Measurements from ENCODE around the gene UGT1A3. TPM values are rescaled to one million over a fixed set of nuclear protein-coding genes. Genes with fewer than 3 reads are reported as not detected.

The UGT1A3 gene
- total and polyA plus RNA-seq, 4 donors, result 7.0 to 61.6 (median 18.2) TPM; not detected in 1

GRCh38 chr2:233702238-233702637 lies 26.6 kb upstream of the UGT1A3 start:
- H3K9ac ChIP-seq (ENCODE audit: low read depth in 1 of 2, low read length in 2 of 2), result no peak overlapping the region
- DNase-seq (ENCODE audit: low spot score), result no peak
- H3K27me3 ChIP-seq (ENCODE audit: control insufficient read depth in 4 of 4, insufficient read depth in 4 of 4, low read length in 3 of 4), result no peaks in the 10 kb centered on the region
- H3K36me3 ChIP-seq (ENCODE audit: control insufficient read depth in 4 of 4, insufficient read depth in 3 of 4, low read depth in 1 of 4, low read length in 3 of 4), result no peaks in the 10 kb centered on the region
- H3K4me3 ChIP-seq (ENCODE audit: low read depth in 1 of 3, low read length in 3 of 3), result no peak overlapping the region
- H3K4me1 ChIP-seq (ENCODE audit: control insufficient read depth in 4 of 4, insufficient read depth in 4 of 4, low read length in 3 of 4), result peaks cover 19 to 54% (median 32%) of the 10 kb centered on the region in 4 donors
- TF ChIP-seq RXRA (IDR thresholded peaks at IDR 0.05), result no peak
- no peak for TF ChIP-seq NR2F2 (IDR thresholded peaks at IDR 0.05)
- no peak for TF ChIP-seq CTCF (IDR thresholded peaks at IDR 0.05; ENCODE audit: low read depth, low read length, missing input control)
- no peak for TF ChIP-seq ZBTB33 (IDR thresholded peaks at IDR 0.05)
- no peak for TF ChIP-seq HNF4A (conservative IDR thresholded peaks at IDR 0.05)
- no peak for TF ChIP-seq GABPA (IDR thresholded peaks at IDR 0.05 in 1 of 2, conservative IDR thresholded peaks at IDR 0.05 in 1 of 2)
- TF ChIP-seq EGR1 (IDR thresholded peaks at IDR 0.05; ENCODE audit: low read depth in 2 of 2), result no peak
- no peak for TF ChIP-seq YY1 (IDR thresholded peaks at IDR 0.05)
- TF ChIP-seq ATF3 (IDR thresholded peaks at IDR 0.05), result no peak
- TF ChIP-seq HNF4G (IDR thresholded peaks at IDR 0.05), result no peak
- no peak overlapping the region for H3K27ac ChIP-seq (ENCODE audit: low read depth in 1 of 2, low read length in 2 of 2)
- no peaks in the 10 kb centered on the region for H3K9me3 ChIP-seq (ENCODE audit: control insufficient read depth in 4 of 4, low read length in 3 of 4)
- 39% methylated on average over 3 of the region's 3 CpGs for WGBS

- Histone ChIP-seq H3K9ac (ENCODE audit: low read depth in 1 of 2, low read length in 2 of 2) (peak overlapping the region in 1 of 2 donors; percentile 16), H3K4me1 (ENCODE audit: control insufficient read depth in 4 of 4, insufficient read depth in 4 of 4, low read length in 3 of 4) (peaks cover 18 to 34% (median 24%) of the 10 kb centered on the region in 4 donors), H3K27me3 (ENCODE audit: control insufficient read depth in 4 of 4, insufficient read depth in 4 of 4, low read length in 3 of 4) (no peaks in the 10 kb centered on the region), H3K9me3 (ENCODE audit: control insufficient read depth in 4 of 4, low read length in 3 of 4) (no peaks in the 10 kb centered on the region), H3K36me3 (ENCODE audit: control insufficient read depth in 4 of 4, insufficient read depth in 3 of 4, low read depth in 1 of 4, low read length in 3 of 4) (no peaks in the 10 kb centered on the region), H3K27ac (ENCODE audit: low read depth in 1 of 2, low read length in 2 of 2) (peak overlapping the region; percentile 80 to 87), H3K4me3 (ENCODE audit: low read depth in 1 of 3, low read length in 3 of 3) (no peak overlapping the region)
- DNase-seq (ENCODE audit: low spot score), result no peak
- WGBS, result 27% methylated on average over 4 of the region's 4 CpGs
- TF ChIP-seq FOXA1 (IDR thresholded peaks at IDR 0.05) (peak; percentile 80), CTCF (IDR thresholded peaks at IDR 0.05; ENCODE audit: low read depth, low read length, missing input control) (no peak), TAF1 (conservative IDR thresholded peaks at IDR 0.05) (no peak), FOXA2 (IDR thresholded peaks at IDR 0.05) (peak; percentile 78), HNF4G (IDR thresholded peaks at IDR 0.05) (peak; percentile 56), ATF3 (IDR thresholded peaks at IDR 0.05) (peak; percentile 58), MAX (IDR thresholded peaks at IDR 0.05) (peak; percentile 78), EGR1 (IDR thresholded peaks at IDR 0.05; ENCODE audit: low read depth in 2 of 2) (peak in 1 of 2 donors; percentile 81), ZBTB33 (IDR thresholded peaks at IDR 0.05) (peak; percentile 85), SP1 (IDR thresholded peaks at IDR 0.05) (peak; percentile 94), JUND (IDR thresholded peaks at IDR 0.05) (peak in 1 of 2 donors; percentile 64), GABPA (IDR thresholded peaks at IDR 0.05 in 1 of 2, conservative IDR thresholded peaks at IDR 0.05 in 1 of 2) (peak in 1 of 2 donors; percentile 42), HNF4A (conservative IDR thresholded peaks at IDR 0.05) (peak; percentile 89 to 92), RXRA (IDR thresholded peaks at IDR 0.05) (peak; percentile 93 to 99), YY1 (IDR thresholded peaks at IDR 0.05) (peak; percentile 90), NR2F2 (IDR thresholded peaks at IDR 0.05) (peak; percentile 29), RAD21 (IDR thresholded peaks at IDR 0.05) (peak; percentile 63 to 72)
These were observed 22.8 kb upstream of the UGT1A3 start for GRCh38 chr2:233705911-233706506.

Data from liver (tissue), 9 donors.